ENCODE data around the gene VAMP1. TPM values are rescaled to one million over a fixed set of nuclear protein-coding genes. Genes with fewer than 3 reads are reported as not detected.
"Not testable (repeated sequence)": the region's sequence is repeated elsewhere in the genome, so short reads cannot be mapped to it uniquely, and the experiment has no call there.

VAMP1 gene
- total and polyA plus RNA-seq, 8 donors, result 1.7 to 7.5 (median 2.7) TPM

DNA sequence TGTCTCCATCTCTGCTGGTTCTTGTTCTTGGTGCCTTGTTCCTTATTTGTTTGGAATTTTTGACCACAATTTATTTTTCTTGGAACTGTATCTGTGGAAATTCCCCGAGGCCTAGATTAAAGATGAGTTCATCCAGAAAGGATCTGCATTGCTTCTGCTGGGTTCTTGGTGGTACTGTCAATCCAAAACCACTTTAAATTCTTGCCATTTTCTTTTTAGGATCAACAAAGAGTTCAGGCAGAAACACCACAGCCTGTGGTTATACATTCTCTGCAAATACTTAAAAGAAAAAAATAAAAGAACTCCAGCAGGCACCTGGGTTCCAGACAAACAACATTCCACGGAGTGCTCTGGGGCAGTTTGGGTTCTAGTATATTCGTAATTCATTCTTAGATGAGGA, 6.0 kb upstream of the VAMP1 start:
- intact Hi-C loops (cut with DNase I), result no loop called here
- Histone ChIP-seq H3K4me1 (no peaks in the 10 kb centered on the region), H3K27ac (no peak overlapping the region), H3K36me3 (no peaks in the 10 kb centered on the region), H3K9me3 (no peaks in the 10 kb centered on the region), H3K27me3 (no peaks in the 10 kb centered on the region), H3K4me3 (no peak overlapping the region)
- ATAC-seq, result no peak
- FAIRE-seq, result no peak
- WGBS, 2 donors, result 63 to 75% methylated on average over 3 of the region's 3 CpGs
- DNase-seq, result no peak
- TF ChIP-seq, protein P1, sequence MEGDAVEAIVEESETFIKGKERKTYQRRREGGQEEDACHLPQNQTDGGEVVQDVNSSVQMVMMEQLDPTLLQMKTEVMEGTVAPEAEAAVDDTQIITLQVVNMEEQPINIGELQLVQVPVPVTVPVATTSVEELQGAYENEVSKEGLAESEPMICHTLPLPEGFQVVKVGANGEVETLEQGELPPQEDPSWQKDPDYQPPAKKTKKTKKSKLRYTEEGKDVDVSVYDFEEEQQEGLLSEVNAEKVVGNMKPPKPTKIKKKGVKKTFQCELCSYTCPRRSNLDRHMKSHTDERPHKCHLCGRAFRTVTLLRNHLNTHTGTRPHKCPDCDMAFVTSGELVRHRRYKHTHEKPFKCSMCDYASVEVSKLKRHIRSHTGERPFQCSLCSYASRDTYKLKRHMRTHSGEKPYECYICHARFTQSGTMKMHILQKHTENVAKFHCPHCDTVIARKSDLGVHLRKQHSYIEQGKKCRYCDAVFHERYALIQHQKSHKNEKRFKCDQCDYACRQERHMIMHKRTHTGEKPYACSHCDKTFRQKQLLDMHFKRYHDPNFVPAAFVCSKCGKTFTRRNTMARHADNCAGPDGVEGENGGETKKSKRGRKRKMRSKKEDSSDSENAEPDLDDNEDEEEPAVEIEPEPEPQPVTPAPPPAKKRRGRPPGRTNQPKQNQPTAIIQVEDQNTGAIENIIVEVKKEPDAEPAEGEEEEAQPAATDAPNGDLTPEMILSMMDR (IDR thresholded peaks at IDR 0.05), result no peak

DNA sequence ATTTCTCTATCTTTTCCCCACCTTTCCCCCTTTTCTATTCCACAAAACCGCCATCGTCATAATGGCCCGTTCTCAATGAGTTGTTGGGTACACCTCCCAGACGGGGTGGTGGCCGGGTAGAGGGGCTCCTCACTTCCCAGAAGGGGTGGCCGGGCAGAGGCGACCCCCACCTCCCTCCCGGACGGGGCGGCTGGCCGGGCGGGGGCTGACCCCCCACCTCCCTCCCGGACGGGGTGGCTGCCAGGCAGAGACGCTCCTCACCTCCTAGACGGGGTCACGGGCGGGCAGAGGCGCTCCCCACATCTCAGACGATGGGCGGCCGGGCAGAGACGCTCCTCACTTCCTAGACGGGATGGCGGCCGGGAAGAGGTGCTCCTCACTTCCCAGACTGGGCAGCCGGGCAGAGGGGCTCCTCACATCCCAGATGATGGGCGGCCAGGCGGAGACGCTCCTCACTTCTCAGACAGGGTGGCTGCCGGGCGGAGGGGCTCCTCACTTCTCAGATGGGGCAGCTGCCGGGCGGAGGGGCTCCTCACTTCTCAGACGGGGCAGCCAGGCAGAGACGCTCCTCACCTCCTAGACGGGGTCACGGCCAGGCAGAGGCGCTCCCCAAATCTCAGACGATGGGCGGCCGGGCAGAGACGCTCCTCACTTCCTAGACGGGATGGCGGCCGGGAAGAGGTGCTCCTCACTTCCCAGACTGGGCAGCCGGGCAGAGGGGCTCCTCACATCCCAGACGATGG, 4.9 kb upstream of the VAMP1 start:
- DNase-seq; ATAC-seq; H3K4me3 ChIP-seq; intact Hi-C loops (cut with DNase I); H3K4me1 ChIP-seq; FAIRE-seq; H3K36me3 ChIP-seq; H3K27ac ChIP-seq; H3K27me3 ChIP-seq; H3K9me3 ChIP-seq: not testable (repeated sequence)
- 81 to 84% methylated on average over 35 to 47 of the region's 48 CpGs for WGBS, 2 donors

DNA sequence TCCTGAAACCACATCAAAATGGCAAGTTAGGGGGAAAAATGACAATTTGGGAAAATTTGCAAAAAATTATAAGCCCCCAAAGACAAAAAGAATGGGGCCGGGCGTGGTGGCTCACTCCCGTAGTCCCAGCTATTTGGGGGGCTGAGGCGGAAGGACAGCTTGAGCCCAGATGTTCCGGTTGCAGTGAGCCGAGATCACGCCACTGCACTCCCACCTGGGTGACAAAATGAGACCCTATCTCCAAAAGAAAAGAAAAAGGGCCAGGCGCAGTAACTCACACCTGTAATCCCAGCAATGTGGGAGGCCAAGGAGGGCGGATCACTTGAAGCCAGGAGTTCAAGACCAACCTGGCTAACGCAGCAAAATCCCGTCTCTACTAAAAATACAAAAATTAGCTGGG, 2.0 kb upstream of the VAMP1 start:
- intact Hi-C loops (cut with DNase I), result no loop called here
- ATAC-seq, result no peak
- Histone ChIP-seq H3K4me3 (no peak overlapping the region), H3K27ac (no peak overlapping the region), H3K27me3 (no peaks in the 10 kb centered on the region), H3K4me1 (peaks cover 0 to 10% (median 0%) of the 10 kb centered on the region in 3 donors), H3K9me3 (no peaks in the 10 kb centered on the region), H3K36me3 (no peaks in the 10 kb centered on the region)
- WGBS, 2 donors, result 76 to 78% methylated on average over 11 of the region's 11 CpGs
- FAIRE-seq, result no peak
- no peak for DNase-seq
- TF ChIP-seq, protein P1 (IDR thresholded peaks at IDR 0.05), result no peak

DNA sequence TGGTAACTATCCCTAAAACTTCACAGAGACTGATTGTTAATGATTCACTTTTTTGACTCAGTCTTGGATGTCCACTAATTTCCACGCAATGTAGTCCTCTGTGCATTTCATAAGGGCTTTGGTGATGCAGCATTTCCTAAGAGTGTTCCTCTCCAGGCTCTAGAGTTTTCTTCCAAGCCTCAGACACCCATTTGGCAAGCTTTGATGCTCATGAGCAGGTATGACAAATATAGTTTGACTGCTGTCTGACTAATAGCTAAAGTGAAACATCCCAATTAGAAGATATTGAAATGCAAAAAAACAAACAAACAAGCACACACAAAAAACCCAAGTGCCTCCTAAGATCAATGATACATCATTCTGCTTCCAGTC, 1.5 kb upstream of the VAMP1 start:
- intact Hi-C loops (cut with DNase I), result no loop called here
- ATAC-seq, result no peak
- Histone ChIP-seq H3K9me3 (no peaks in the 10 kb centered on the region), H3K36me3 (no peaks in the 10 kb centered on the region), H3K4me1 (peaks cover 0 to 10% (median 0%) of the 10 kb centered on the region in 3 donors), H3K4me3 (no peak overlapping the region), H3K27ac (no peak overlapping the region), H3K27me3 (no peaks in the 10 kb centered on the region)
- no peak for DNase-seq
- TF ChIP-seq, protein P1 (IDR thresholded peaks at IDR 0.05), result no peak
- 78 to 89% methylated on average over 1 of the region's 1 CpG for WGBS, 2 donors
- no peak for FAIRE-seq

DNA sequence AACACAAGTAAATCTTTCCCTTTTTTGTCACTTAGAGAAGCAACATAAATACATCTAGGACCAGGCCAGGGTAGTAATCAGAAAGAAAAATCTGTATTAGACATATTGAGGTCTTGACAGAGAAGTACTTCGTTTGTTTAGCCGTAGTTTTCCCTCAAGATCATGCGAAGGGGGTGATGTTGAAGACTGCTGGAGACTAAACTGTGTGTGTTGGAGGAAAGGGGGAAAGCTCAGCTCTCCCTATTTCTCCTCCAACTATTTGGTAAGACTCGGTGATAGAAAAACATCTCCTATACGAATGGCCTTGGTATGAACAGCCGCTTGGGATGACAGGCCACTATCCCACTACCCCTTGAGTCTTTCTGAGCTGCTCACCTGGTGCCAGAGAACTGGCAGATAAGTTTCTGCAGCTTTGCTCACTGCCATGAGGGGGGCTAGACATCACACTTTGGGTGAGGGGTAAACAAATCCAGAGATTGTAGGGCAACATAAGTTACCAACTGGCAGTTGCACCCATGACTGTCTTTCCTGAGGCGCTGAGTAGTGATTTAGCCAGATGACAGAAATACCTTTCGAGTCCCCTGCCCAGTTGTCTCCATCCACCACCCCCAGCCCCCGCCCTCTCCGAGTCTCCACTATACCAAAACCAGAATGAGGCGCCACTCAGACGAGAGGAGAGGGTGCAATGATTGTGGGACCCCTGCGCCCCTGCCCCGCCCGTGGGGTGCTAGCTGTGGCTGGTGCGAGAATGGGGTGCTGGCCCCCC, 685 bp downstream of the VAMP1 start:
- Histone ChIP-seq H3K9me3 (no peaks in the 10 kb centered on the region), H3K27ac (peak overlapping the region; percentile 72 to 82 (median 80)), H3K4me3 (peak overlapping the region; percentile 47 to 68 (median 53)), H3K27me3 (no peaks in the 10 kb centered on the region), H3K4me1 (peaks cover 0 to 10% (median 0%) of the 10 kb centered on the region in 3 donors), H3K36me3 (peaks cover 0 to 3% (median 0%) of the 10 kb centered on the region in 3 donors)
- WGBS, 2 donors, result 16 to 24% methylated on average over 16 of the region's 16 CpGs
- TF ChIP-seq, protein P1 (IDR thresholded peaks at IDR 0.05), result no peak
- ATAC-seq, result no peak
- no peak for FAIRE-seq
- intact Hi-C loops (cut with DNase I), result no loop called here
- DNase-seq, result no peak

Measured in pancreas (tissue), 10 donors.